CD4-positive, CD25-positive, alpha-beta regulatory T cell (primary cell): ENCODE measurements around the gene HES7. TPM values are rescaled to one million over a fixed set of nuclear protein-coding genes. Genes with fewer than 3 reads are reported as not detected.

Experiments used
- ATAC-seq, 2 donors: fragments of 150-1000 bp; cut with Tn5 transposase; one replicate each; pipeline ENCODE4 v1.10.0; 2021; ENCODE audit warnings: low read depth in 2 of 2, moderate number of reproducible peaks in 2 of 2, moderate library complexity in 1 of 2
- DNase-seq, 3 donors: peaks; one replicate each; pipeline versions ENCODE4 v3.0.0 to v3.0.0-alpha.2; 2012 to 2022; ENCODE audit warnings: mixed read lengths in 1 of 3
- H3K27ac ChIP-seq: one replicate; pipeline ENCODE4 v1.7.0; 2013; ENCODE audit warnings: mild to moderate bottlenecking, low read length; ENCODE audit not compliant: insufficient read depth, poor library complexity, severe bottlenecking
- H3K27me3 ChIP-seq: one replicate; pipeline ENCODE4 v1.7.0; 2013; ENCODE audit warnings: low read length; ENCODE audit not compliant: control insufficient read depth, insufficient read depth
- H3K36me3 ChIP-seq: one replicate; pipeline ENCODE4 v1.7.0; 2013; ENCODE audit warnings: mild to moderate bottlenecking, low read length, moderate library complexity; ENCODE audit not compliant: control insufficient read depth, insufficient read depth
- H3K4me1 ChIP-seq: 2 replicates; pipeline ENCODE4 v1.7.0; 2013; ENCODE audit warnings: mild to moderate bottlenecking, low read length; ENCODE audit not compliant: insufficient read depth, control insufficient read depth, poor library complexity, severe bottlenecking
- H3K4me3 ChIP-seq: one replicate; pipeline ENCODE4 v1.7.0; 2013; ENCODE audit warnings: low read depth, mild to moderate bottlenecking, low read length, moderate library complexity
- H3K9me3 ChIP-seq, 2 experiments: 1 replicate in 1 of 2; 2 replicates in 1 of 2; pipeline ENCODE4 v1.7.0; 2013; ENCODE audit warnings: low read length in 2 of 2, mild to moderate bottlenecking in 1 of 2, moderate library complexity in 1 of 2; ENCODE audit not compliant: control insufficient read depth in 2 of 2
- H3K27ac Mint-ChIP-seq, 3 donors: one replicate each; pipeline ENCODE4 v1.8.0; 2020 to 2022; ENCODE audit warnings: mild to moderate bottlenecking in 3 of 3, mixed read lengths in 3 of 3, moderate library complexity in 2 of 3
- H3K27me3 Mint-ChIP-seq: one replicate; pipeline ENCODE4 v1.8.0; 2022; ENCODE audit warnings: mild to moderate bottlenecking, mixed read lengths
- H3K36me3 Mint-ChIP-seq: one replicate; pipeline ENCODE4 v1.8.0; 2020; ENCODE audit warnings: mixed read lengths
- H3K4me1 Mint-ChIP-seq, 4 donors: one replicate each; pipeline ENCODE4 v1.8.0; 2020 to 2022; ENCODE audit warnings: mixed read lengths in 4 of 4, mild to moderate bottlenecking in 1 of 4
- H3K4me3 Mint-ChIP-seq, 4 donors: one replicate each; pipeline ENCODE4 v1.8.0; 2020 to 2022; ENCODE audit warnings: mild to moderate bottlenecking in 4 of 4, mixed read lengths in 4 of 4, moderate library complexity in 3 of 4
- H3K9me3 Mint-ChIP-seq, 7 donors: one replicate each; pipeline ENCODE4 v1.8.0; 2020 to 2022; ENCODE audit warnings: mixed read lengths in 7 of 7, mild to moderate bottlenecking in 3 of 7, moderate library complexity in 2 of 7
- polyA plus RNA-seq, 4 donors: library from polyadenylated mRNA; unstranded; fragments of 300-500 nt; fragmentation: Illumina TruSeq; gene quantifications; one replicate each; pipeline ENCODE4 v1.2.3, GENCODE V29; 2021
- total RNA-seq: library from RNA; stranded (reverse); gene quantifications from one replicate; pipeline ENCODE4 v1.2.3, GENCODE V29; 2022

HES7 gene
- total and polyA plus RNA-seq, 5 donors from 2014 or later = not detected

DNA sequence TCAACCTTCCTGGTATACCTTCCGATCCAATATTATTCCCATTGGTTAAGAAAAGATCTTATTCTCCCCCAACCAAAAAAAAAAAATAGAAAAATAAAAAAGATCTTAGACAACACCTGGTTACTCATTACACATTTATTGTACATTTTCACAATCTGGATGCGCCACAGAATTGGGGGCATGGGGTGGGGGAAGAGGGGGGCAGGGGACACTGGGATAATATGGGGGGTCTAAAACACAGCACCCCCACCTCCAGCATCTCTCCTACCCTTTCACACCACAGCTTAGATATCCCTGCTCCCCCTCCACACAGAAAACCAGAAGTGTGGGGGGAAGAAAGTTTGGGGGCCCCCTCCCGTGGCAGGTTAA lies 35.1 kb upstream of the HES7 start:
- H3K4me1 Mint-ChIP-seq = peaks cover 7 to 52% (median 36%) of the 10 kb centered on the region in 4 donors
- DNase-seq = no peak
- peaks cover 0 to 1% (median 0%) of the 10 kb centered on the region in 7 donors for H3K9me3 Mint-ChIP-seq
- Histone ChIP-seq H3K4me1 (peaks cover 80% of the 10 kb centered on the region), H3K4me3 (no peak overlapping the region), H3K36me3 (peaks cover 22% of the 10 kb centered on the region), H3K27me3 (no peaks in the 10 kb centered on the region), H3K27ac (peak overlapping the region; percentile 98), H3K9me3 (no peaks in the 10 kb centered on the region)
- peaks cover 25% of the 10 kb centered on the region for H3K36me3 Mint-ChIP-seq
- no peak for ATAC-seq
- peaks cover 3% of the 10 kb centered on the region for H3K27me3 Mint-ChIP-seq
- H3K27ac Mint-ChIP-seq = peak overlapping the region in 2 of 3 donors; percentile 82 to 97
- peak overlapping the region; percentile 74 to 91 (median 81) for H3K4me3 Mint-ChIP-seq

DNA sequence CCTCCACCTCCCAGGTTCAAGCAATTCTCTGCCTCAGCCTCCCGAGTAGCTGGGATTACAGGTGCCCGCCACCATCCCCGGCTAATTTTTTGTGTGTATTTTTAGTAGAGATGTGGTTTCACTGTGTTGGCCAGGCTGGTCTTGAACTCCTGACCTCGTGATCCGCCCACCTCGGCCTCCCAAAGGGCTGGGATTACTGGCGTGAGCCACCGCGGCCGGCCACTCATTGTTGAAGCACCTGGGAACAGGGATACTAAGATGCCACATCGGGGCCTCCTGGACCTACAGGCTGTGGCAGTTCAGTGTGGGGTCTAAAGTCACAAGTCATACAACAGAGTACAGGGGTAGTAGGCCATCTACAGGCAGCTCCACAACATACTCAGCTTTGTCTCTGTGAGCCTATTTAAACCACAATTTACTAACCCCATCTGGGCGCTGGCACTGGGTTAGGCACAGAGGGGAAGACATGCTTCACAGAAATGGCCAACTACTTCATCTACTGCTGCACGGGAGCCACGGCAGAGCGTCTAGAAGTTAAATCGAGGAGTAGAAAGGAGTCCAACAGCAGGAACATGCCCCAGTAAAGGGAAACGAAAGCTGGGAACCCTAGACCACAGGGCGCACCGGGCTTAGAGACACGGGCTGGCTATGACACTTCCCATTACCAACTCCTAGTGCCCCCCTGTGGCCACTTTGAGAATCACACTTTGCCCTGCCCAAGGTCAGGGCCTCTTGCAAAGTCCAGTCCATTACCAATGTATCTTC lies 34.5 kb upstream of the HES7 start:
- peak in 1 of 2 donors; percentile 11 for ATAC-seq
- H3K4me1 Mint-ChIP-seq = peaks cover 8 to 49% (median 39%) of the 10 kb centered on the region in 4 donors
- H3K4me1 ChIP-seq = peaks cover 80% of the 10 kb centered on the region

DNA sequence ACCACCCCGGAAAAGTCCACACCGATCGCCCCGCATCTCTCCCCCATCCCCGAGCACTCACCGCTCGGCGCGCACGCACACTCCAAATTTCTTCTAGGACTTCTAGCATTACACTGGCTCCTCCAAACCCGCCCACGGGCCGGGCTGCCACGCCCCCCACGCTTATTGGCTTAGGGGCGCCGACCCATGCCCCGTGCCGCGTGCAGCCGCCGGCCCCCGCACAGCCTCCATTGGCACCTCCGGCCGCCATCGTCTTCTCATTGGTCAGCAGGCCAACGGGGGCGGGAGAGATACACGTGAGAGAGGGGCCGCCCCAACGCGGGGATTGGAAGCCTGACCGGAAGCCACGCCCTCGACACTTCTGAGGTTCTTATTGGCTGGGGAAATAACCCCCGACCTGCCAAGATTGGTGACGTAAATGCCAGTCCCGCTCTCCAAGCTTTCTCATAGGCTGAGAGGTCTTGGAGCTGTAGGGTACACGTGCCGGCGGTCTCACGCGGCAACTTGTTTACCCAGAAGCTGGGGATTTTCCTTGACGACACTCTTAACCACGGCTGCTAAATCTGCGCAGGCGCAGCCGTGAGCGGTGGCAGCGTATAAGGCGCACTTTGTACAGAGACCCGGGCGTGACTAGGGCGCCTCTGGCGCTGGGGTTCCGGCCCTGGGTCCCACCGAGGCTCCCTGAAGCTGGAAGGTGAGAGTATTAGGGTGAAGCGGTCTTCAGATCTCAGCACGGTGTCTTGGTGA lies 32.5 kb upstream of the HES7 start:
- H3K36me3 Mint-ChIP-seq = peaks cover 22% of the 10 kb centered on the region
- H3K9me3 ChIP-seq = no peaks in the 10 kb centered on the region
- peak overlapping the region; percentile 100 for H3K27ac ChIP-seq
- H3K4me3 Mint-ChIP-seq = no peak overlapping the region
- peaks cover 86% of the 10 kb centered on the region for H3K4me1 ChIP-seq
- no peaks in the 10 kb centered on the region for H3K27me3 ChIP-seq
- no peak overlapping the region for H3K27ac Mint-ChIP-seq
- peak overlapping the region; percentile 94 for H3K4me3 ChIP-seq
- DNase-seq (peak; percentile 100), ATAC-seq (peak; percentile 86 to 87)
- H3K36me3 ChIP-seq = peaks cover 25% of the 10 kb centered on the region
- peaks cover 11% of the 10 kb centered on the region for H3K27me3 Mint-ChIP-seq
- peaks cover 8 to 60% (median 48%) of the 10 kb centered on the region in 4 donors for H3K4me1 Mint-ChIP-seq
- peaks cover 0 to 1% (median 0%) of the 10 kb centered on the region in 7 donors for H3K9me3 Mint-ChIP-seq

More for the DNA sequence above, 34.5 kb upstream of the HES7 start:
- peak; percentile 78 to 86 (median 82) for DNase-seq
- H3K36me3 ChIP-seq = peaks cover 22% of the 10 kb centered on the region
- Mint-ChIP-seq H3K4me3 (peak overlapping the region; percentile 74 to 91 (median 81)), H3K36me3 (peaks cover 25% of the 10 kb centered on the region), H3K27ac (peak overlapping the region in 2 of 3 donors; percentile 82 to 97), H3K27me3 (peaks cover 5% of the 10 kb centered on the region), H3K9me3 (peaks cover 0 to 1% (median 0%) of the 10 kb centered on the region in 7 donors)
- peak overlapping the region; percentile 98 for H3K27ac ChIP-seq
- no peaks in the 10 kb centered on the region for H3K9me3 ChIP-seq
- peak overlapping the region; percentile 54 for H3K4me3 ChIP-seq
- H3K27me3 ChIP-seq = no peaks in the 10 kb centered on the region

DNA sequence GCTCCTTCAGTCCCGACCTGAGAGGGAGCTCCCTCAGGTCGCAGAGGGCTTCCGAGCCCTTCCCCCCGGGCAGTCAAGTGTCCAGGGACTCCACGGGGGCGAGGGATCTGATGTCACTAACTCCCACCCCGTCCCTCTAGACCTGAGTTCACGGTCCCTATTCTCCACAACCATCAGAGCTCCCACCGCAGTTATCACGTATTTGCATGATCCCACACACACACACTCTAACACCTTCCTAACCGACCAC lies 32.0 kb upstream of the HES7 start:
- H3K9me3 ChIP-seq = no peaks in the 10 kb centered on the region
- H3K27me3 ChIP-seq = no peaks in the 10 kb centered on the region
- Mint-ChIP-seq H3K4me1 (peaks cover 8 to 57% (median 45%) of the 10 kb centered on the region in 4 donors), H3K4me3 (no peak overlapping the region), H3K36me3 (peaks cover 17% of the 10 kb centered on the region), H3K27me3 (peaks cover 13% of the 10 kb centered on the region), H3K9me3 (peaks cover 0 to 1% (median 0%) of the 10 kb centered on the region in 7 donors), H3K27ac (no peak overlapping the region)
- ATAC-seq (no peak), DNase-seq (no peak)
- H3K4me3 ChIP-seq = peak overlapping the region; percentile 94
- peak overlapping the region; percentile 100 for H3K27ac ChIP-seq
- peaks cover 20% of the 10 kb centered on the region for H3K36me3 ChIP-seq
- peaks cover 86% of the 10 kb centered on the region for H3K4me1 ChIP-seq

DNA sequence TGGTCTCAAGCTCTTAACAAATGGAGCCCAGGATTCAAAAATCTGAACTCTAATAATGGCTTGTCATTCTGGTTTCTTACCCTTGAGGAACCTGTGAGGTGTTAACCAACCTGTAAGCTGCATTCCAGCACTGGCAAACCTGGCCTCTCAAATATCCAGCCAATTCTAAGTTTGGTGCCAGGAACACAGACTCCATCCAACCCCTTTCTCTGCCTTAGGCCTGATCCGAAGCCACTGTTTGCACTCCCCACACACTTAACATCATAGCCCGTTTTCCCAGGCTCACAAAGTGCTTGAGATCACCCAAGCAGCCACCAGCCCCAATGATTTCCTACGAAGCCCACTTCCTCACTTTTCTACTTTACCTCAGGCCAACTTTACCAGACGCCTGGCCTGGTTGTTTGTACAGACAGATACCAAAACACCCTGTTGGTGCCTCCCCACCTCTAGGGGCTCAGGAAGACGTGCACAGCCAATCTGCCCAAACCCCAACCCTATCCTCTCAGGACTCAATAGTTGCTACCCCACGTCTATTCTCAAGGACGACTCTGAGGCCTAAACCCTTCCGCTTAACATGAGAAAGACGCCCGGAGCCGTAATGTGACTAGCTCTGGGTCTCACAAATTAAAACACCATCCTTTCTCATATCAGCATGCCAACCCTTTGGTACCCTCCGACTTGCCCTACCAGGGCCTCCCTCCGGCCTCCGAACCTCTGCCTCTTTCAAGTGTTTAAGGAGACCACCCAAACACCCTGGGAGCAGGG lies 31.5 kb upstream of the HES7 start:
- no peak overlapping the region for H3K27ac Mint-ChIP-seq
- H3K36me3 Mint-ChIP-seq = peaks cover 12% of the 10 kb centered on the region
- Histone ChIP-seq H3K4me1 (peaks cover 86% of the 10 kb centered on the region), H3K27me3 (no peaks in the 10 kb centered on the region), H3K36me3 (peaks cover 16% of the 10 kb centered on the region), H3K9me3 (no peaks in the 10 kb centered on the region), H3K27ac (peak overlapping the region; percentile 100), H3K4me3 (peak overlapping the region; percentile 94)
- ATAC-seq (no peak), DNase-seq (no peak)
- H3K4me1 Mint-ChIP-seq = peaks cover 8 to 57% (median 42%) of the 10 kb centered on the region in 4 donors
- H3K4me3 Mint-ChIP-seq = no peak overlapping the region
- H3K27me3 Mint-ChIP-seq = peaks cover 13% of the 10 kb centered on the region
- no peaks in the 10 kb centered on the region for H3K9me3 Mint-ChIP-seq

DNA sequence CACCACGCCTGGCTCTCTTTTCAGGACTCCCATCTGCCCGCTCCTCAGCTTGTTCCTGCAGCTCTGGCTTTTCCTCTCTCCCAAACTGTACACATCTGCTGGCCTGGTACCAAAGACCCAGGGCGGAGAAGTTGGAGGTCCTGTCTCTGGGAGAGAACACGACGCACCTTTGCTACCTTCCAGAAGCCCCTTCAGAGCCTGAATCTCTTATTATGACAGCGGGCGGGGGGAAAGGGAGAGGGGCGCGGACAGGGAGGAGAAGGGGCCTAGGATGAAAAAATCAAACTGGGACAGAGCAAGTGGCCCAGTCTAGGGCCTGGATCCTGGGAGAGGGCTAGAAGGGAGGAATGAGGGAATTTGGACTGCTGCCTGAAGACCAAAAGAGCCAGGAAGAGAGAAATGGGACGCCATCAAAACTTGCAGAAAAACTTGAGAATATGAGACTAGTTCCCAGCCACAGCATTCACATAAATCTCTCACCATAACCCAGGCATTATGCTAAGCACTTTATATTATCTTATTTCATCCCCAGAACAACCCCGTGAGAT lies 30.8 kb upstream of the HES7 start:
- H3K4me3 Mint-ChIP-seq = no peak overlapping the region
- Histone ChIP-seq H3K4me3 (peak overlapping the region; percentile 94), H3K27ac (peak overlapping the region; percentile 100), H3K27me3 (no peaks in the 10 kb centered on the region), H3K36me3 (peaks cover 17% of the 10 kb centered on the region), H3K4me1 (peaks cover 85% of the 10 kb centered on the region), H3K9me3 (no peaks in the 10 kb centered on the region)
- peaks cover 8 to 56% (median 40%) of the 10 kb centered on the region in 4 donors for H3K4me1 Mint-ChIP-seq
- DNase-seq = no peak
- peaks cover 0 to under 1% (median 0%) of the 10 kb centered on the region in 7 donors for H3K9me3 Mint-ChIP-seq
- no peak for ATAC-seq
- no peak overlapping the region for H3K27ac Mint-ChIP-seq
- H3K36me3 Mint-ChIP-seq = peaks cover 6% of the 10 kb centered on the region
- peaks cover 13% of the 10 kb centered on the region for H3K27me3 Mint-ChIP-seq

DNA sequence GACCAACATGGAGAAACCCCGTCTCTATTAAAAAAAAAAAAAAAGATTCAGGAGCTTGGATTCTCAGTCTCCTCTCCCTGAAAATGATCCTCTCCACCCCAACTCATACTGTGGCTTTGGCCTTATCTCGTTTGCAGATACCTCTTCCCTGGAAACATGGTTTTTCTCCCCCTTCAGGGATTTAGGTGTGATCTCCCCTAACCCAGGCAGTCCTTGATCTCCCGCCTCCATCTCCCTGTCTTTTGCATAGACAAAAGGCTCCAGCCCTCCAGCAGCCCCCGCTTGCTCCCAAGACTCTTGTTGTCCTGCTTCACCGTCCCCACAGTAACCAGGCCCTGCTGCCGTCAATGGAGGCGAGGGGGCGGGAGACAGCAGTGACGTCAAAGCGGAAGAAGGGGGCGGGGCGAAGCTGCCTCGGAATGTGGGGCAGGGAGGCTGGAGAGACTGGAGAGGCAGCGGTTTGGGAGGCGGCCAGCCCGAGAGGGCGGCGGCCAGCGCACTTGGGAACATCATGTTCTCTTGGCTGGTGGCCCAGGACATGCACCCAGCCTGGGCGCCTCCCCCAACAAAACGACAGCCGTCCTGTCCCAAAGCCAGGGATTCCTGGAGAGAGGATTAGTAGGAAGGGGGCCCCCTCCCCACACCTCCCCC lies 30.2 kb upstream of the HES7 start:
- Mint-ChIP-seq H3K9me3 (peaks cover 0 to 3% (median 0%) of the 10 kb centered on the region in 7 donors), H3K4me1 (peaks cover 8 to 53% (median 40%) of the 10 kb centered on the region in 4 donors), H3K36me3 (peaks cover 10% of the 10 kb centered on the region), H3K27me3 (peaks cover 18% of the 10 kb centered on the region), H3K4me3 (peak overlapping the region in 1 of 4 donors; percentile 97), H3K27ac (no peak overlapping the region)
- ATAC-seq (no peak), DNase-seq (peak; percentile 83 to 92 (median 86))
- Histone ChIP-seq H3K27ac (peak overlapping the region; percentile 100), H3K27me3 (no peaks in the 10 kb centered on the region), H3K4me3 (peak overlapping the region; percentile 94), H3K4me1 (peaks cover 79% of the 10 kb centered on the region), H3K9me3 (no peaks in the 10 kb centered on the region), H3K36me3 (peaks cover 18% of the 10 kb centered on the region)
